HCT116 (cell line): Measurements from ENCODE around the gene TOR1AIP2. TPM values are rescaled to one million over a fixed set of nuclear protein-coding genes. Genes with fewer than 3 reads are reported as not detected.

ENCODE experiments used
- ATAC-seq: fragments of 200-7000 bp; cut with Tn5 transposase; 2 replicates; pipeline ENCODE4 v1.9.1; 2020; ENCODE audit warnings: mild to moderate bottlenecking, moderate library complexity
- BruUV-seq: library from RNA; stranded (reverse); fragments of 400-500 nt; replicated peaks from 2 replicates; lab custom pipeline; 2021; lab: Mats Ljungman, UMichigan
- CTCF ChIA-PET: fragments of 300-600 bp; sonication (Branson Sonifier 250); formaldehyde crosslinking; loops from one replicate; lab custom pipeline; 2021; ENCODE audit warnings: antibody characterized with exemption; lab: Charles Lee
- POLR2A ChIA-PET: fragments of 300-600, 350-600 bp; sonication (Branson Sonifier 250); formaldehyde crosslinking; loops from one replicate; lab custom pipeline; 2021; ENCODE audit warnings: antibody characterized with exemption; lab: Charles Lee
- RAD21 ChIA-PET, 2 experiments: fragments of 300-600 bp; sonication (Branson Sonifier 250); formaldehyde crosslinking; loops; one replicate each; lab custom pipeline; 2023; ENCODE audit warnings: low total read pairs in 2 of 2; ENCODE audit not compliant: uncharacterized antibody in 2 of 2, unreplicated experiment in 2 of 2, low non-redundant PET in 1 of 2; lab: Charles Lee
- DNase-seq: peaks from one replicate; pipeline ENCODE4 v3.0.0-alpha.2; 2010; ENCODE audit warnings: low read depth, low spot score
- H2AFZ ChIP-seq: fragments of 200-600 bp; shearing (Covaris generic), sonication (generic); 2 replicates; pipeline ENCODE4 v1.6.1; 2017; ENCODE audit warnings: low read depth, mixed run types, mixed read lengths, antibody characterized with exemption, low read length; ENCODE audit not compliant: poor library complexity, severe bottlenecking
- H3K27ac ChIP-seq: 2 replicates; pipeline ENCODE4 v1.5.1; 2012; ENCODE audit warnings: low read depth, low read length
- H3K27me3 ChIP-seq: fragments of 200-600 bp; sonication (generic); 2 replicates; pipeline ENCODE4 v1.6.1; 2016; ENCODE audit warnings: mixed run types, low read length, mixed read lengths; ENCODE audit not compliant: insufficient read depth
- H3K36me3 ChIP-seq, 2 experiments: fragments of 200-500 bp in 1 of 2; fragments of 200-600 bp in 1 of 2; sonication (Bioruptor generic) in 1 of 2; sonication (generic) in 1 of 2; 2 replicates each; pipeline versions ENCODE4 v1.5.1 to v1.6.1; 2014 to 2016; ENCODE audit warnings: low read length in 2 of 2, inconsistent platforms in 1 of 2, mixed read lengths in 1 of 2, mixed run types in 1 of 2; ENCODE audit not compliant: insufficient read depth in 2 of 2, control insufficient read depth in 1 of 2
- H3K4me1 ChIP-seq, 2 experiments: fragments of 200-600 bp in 1 of 2; sonication (generic) in 1 of 2; 2 replicates each; pipeline versions ENCODE4 v1.5.1 to v1.6.1; 2012 to 2017; ENCODE audit warnings: low read length in 2 of 2, inconsistent platforms in 1 of 2, mild to moderate bottlenecking in 1 of 2, mixed read lengths in 1 of 2, mixed run types in 1 of 2, moderate library complexity in 1 of 2; ENCODE audit not compliant: insufficient read depth in 2 of 2, control insufficient read depth in 1 of 2
- H3K4me2 ChIP-seq: fragments of 200-600 bp; sonication (generic); 2 replicates; pipeline ENCODE4 v1.6.1; 2017; ENCODE audit warnings: mixed run types, low read length, mixed read lengths
- H3K4me3 ChIP-seq, 2 experiments: fragments of 200-600 bp in 1 of 2; sonication (generic) in 1 of 2; replicated peaks in 1 of 2; 2 replicates each; pipeline ENCODE4 v1.5.1; 2011 to 2016; ENCODE audit warnings: low read length in 2 of 2, control low read depth in 1 of 2, low read depth in 1 of 2, mild to moderate bottlenecking in 1 of 2, mixed read lengths in 1 of 2, mixed run types in 1 of 2
- H3K79me2 ChIP-seq: fragments of 200-600 bp; sonication (generic); 2 replicates; pipeline ENCODE4 v1.6.1; 2017; ENCODE audit warnings: mild to moderate bottlenecking, mixed run types, low read length, moderate library complexity, mixed read lengths; ENCODE audit not compliant: insufficient read depth
- H3K9ac ChIP-seq: fragments of 200-600 bp; sonication (generic); 2 replicates; pipeline ENCODE4 v1.6.1; 2016; ENCODE audit warnings: low read length, mixed read lengths
- H3K9me2 ChIP-seq: fragments of 200-600 bp; sonication (generic), shearing (Covaris generic); 2 replicates; pipeline ENCODE4 v1.6.1; 2017; ENCODE audit warnings: mixed run types, mild to moderate bottlenecking, moderate library complexity; ENCODE audit not compliant: insufficient read depth
- H3K9me3 ChIP-seq, 2 experiments: fragments of 200-500 bp in 1 of 2; fragments of 200-600 bp in 1 of 2; sonication (Bioruptor generic) in 1 of 2; sonication (generic) in 1 of 2; 2 replicates each; pipeline ENCODE4 v1.6.1; 2014 to 2017; ENCODE audit warnings: low read length in 2 of 2, mixed read lengths in 2 of 2, inconsistent platforms in 1 of 2, low read depth in 1 of 2, mild to moderate bottlenecking in 1 of 2, mixed run types in 1 of 2, moderate library complexity in 1 of 2; ENCODE audit not compliant: control insufficient read depth in 1 of 2, insufficient read depth in 1 of 2
- H4K20me1 ChIP-seq: fragments of 200-600 bp; sonication (generic), shearing (Covaris generic); 2 replicates; pipeline ENCODE4 v1.6.1; 2017; ENCODE audit warnings: mixed run types, mild to moderate bottlenecking, moderate library complexity; ENCODE audit not compliant: insufficient read depth
- CBX3 ChIP-seq: IDR thresholded peaks from 2 replicates; pipeline ENCODE4 v1.6.1; 2012; ENCODE audit warnings: low read depth
- CEBPB ChIP-seq: IDR thresholded peaks from 2 replicates; pipeline ENCODE4 v1.6.1; 2012; ENCODE audit warnings: low read depth
- EZH2 ChIP-seq: fragments of 200-600 bp; sonication (generic); IDR thresholded peaks from 2 replicates; pipeline ENCODE4 v1.6.1; 2017; ENCODE audit warnings: antibody characterized with exemption, mixed run types
- EZH2phosphoT487 ChIP-seq: fragments of 200-600 bp; IDR thresholded peaks from 2 replicates; pipeline ENCODE4 v1.6.1; 2018; ENCODE audit warnings: antibody characterized with exemption, borderline replicate concordance
- FOSL1 ChIP-seq: IDR thresholded peaks from 2 replicates; pipeline ENCODE4 v1.6.1; 2012; ENCODE audit warnings: low read depth
- JUND ChIP-seq: IDR thresholded peaks from 2 replicates; pipeline ENCODE4 v1.6.1; 2012
- POLR2AphosphoS5 ChIP-seq: IDR thresholded peaks from 2 replicates; pipeline ENCODE4 v1.6.1; 2011; ENCODE audit warnings: mild to moderate bottlenecking, low read depth, low read length, moderate library complexity
- RAD21 ChIP-seq: IDR thresholded peaks from 2 replicates; pipeline ENCODE4 v1.6.1; 2012; ENCODE audit warnings: low read depth, mild to moderate bottlenecking
- SIN3A ChIP-seq: IDR thresholded peaks from 2 replicates; pipeline ENCODE4 v1.6.1; 2012; ENCODE audit warnings: low read depth
- SP1 ChIP-seq: IDR thresholded peaks from 2 replicates; pipeline ENCODE4 v1.6.1; 2012; ENCODE audit warnings: low read depth
- SRF ChIP-seq: IDR thresholded peaks from 2 replicates; pipeline ENCODE4 v1.6.1; 2012; ENCODE audit warnings: low read depth
- TCF7L2 ChIP-seq: IDR thresholded peaks from 2 replicates; pipeline ENCODE4 v1.7.0; 2011; ENCODE audit warnings: borderline replicate concordance, inconsistent platforms; ENCODE audit not compliant: insufficient read depth, insufficient read length; ENCODE audit errors: extremely low read depth
- YY1 ChIP-seq: IDR thresholded peaks from 2 replicates; pipeline ENCODE4 v1.6.1; 2011; ENCODE audit warnings: low read length, low read depth, moderate library complexity, mild to moderate bottlenecking; ENCODE audit not compliant: insufficient replicate concordance; ENCODE audit errors: extremely low read depth
- ZNF274 ChIP-seq: fragments of 200-500 bp; sonication (Bioruptor generic); IDR thresholded peaks from 2 replicates; pipeline ENCODE4 v1.6.1; 2014; ENCODE audit warnings: mild to moderate bottlenecking, low read depth, low read length, inconsistent platforms
- intact Hi-C: fragments of 100-400 bp; cut with micrococcal nuclease; formaldehyde crosslinking; loops from 2 replicates; pipeline ENCODE4 v1.10.0; 2022
- total RNA-seq: library from RNA; stranded (reverse); gene quantifications from one replicate; pipeline ENCODE4 v1.2.1, GENCODE V29; 2021; ENCODE audit not compliant: unreplicated experiment
- TF ChIP-seq, protein P1 (sequence below): IDR thresholded peaks from 2 replicates; pipeline ENCODE4 v1.6.1; 2011; ENCODE audit warnings: mild to moderate bottlenecking, low read length, moderate library complexity; ENCODE audit not compliant: insufficient replicate concordance; ENCODE audit errors: extremely low read depth
- TF ChIP-seq, protein P2 (sequence below): IDR thresholded peaks from 2 replicates; pipeline ENCODE4 v1.6.1; 2012; ENCODE audit warnings: low read depth
- TF ChIP-seq, protein P3 (sequence below): IDR thresholded peaks from 2 replicates; pipeline ENCODE4 v1.6.1; 2012

Gene TOR1AIP2
- total RNA-seq, 1 experiment from 2014 or later: 106 TPM

DNA sequence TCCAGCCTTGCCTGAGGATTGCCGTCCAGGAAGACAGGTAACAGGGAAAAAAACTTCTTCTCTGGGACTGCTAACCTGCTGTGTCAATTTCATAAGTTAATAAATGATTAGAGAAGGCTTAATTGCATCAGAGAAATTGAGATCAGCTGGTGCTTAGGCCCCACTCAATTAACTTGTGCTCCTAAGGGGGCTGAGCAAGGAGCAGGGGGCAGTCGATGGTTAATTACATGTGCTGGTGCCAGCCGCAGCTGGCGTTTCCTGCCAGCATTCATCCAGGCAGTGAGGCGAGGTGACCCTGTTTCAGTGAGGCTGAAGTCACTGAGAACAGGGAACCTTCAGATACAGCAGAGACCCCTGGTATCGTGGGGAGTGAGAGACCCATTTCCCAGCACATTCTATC lies 74.5 kb downstream of the TOR1AIP2 start (continued):
- TF ChIP-seq CEBPB (no peak), ZNF274 (no peak)

DNA sequence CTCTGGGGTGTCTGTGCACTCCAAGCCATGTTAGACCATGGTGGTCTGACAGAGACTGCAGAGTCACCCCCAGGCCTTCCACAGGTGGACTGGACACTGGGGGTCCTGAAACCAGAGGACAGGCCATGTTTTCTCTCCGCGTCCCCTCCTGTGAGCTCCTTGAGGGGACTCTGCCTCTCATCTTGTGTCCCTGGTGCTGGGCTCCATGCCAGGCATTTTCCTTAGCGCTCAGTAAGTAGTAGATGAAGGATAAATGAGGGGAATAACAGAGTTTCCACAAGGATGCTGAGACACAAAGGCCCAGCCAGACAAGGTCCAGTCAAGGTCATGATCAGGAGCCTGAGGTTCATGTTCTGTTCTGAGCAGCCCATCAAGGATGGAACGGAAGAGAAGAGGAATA lies 77.1 kb downstream of the TOR1AIP2 start:
- Histone ChIP-seq H3K4me3 (no peak overlapping the region), H3K4me1 (no peaks in the 10 kb centered on the region), H3K79me2 (no peaks in the 10 kb centered on the region), H3K9ac (no peak overlapping the region), H3K27me3 (0 out of 2 replicates have a peak, but pooled peaks cover 4% of the 10 kb centered on the region), H2AFZ (no peak overlapping the region), H3K4me2 (no peak overlapping the region), H4K20me1 (no peaks in the 10 kb centered on the region), H3K9me3 (no peaks in the 10 kb centered on the region), H3K36me3 (no peaks in the 10 kb centered on the region), H3K27ac (no peak overlapping the region), H3K9me2 (no peaks in the 10 kb centered on the region)
- ChIA-PET CTCF (interaction anchor here (1.5 kb wide), 1 partner anchor 9 kb away, joined by 6 read pairs; no protein-coding TSS in a partner anchor), POLR2A (no interaction called here), RAD21 (no interaction called here)
- no peak for ATAC-seq
- no peak for TF ChIP-seq POLR2AphosphoS5
- TF ChIP-seq, protein P1, sequence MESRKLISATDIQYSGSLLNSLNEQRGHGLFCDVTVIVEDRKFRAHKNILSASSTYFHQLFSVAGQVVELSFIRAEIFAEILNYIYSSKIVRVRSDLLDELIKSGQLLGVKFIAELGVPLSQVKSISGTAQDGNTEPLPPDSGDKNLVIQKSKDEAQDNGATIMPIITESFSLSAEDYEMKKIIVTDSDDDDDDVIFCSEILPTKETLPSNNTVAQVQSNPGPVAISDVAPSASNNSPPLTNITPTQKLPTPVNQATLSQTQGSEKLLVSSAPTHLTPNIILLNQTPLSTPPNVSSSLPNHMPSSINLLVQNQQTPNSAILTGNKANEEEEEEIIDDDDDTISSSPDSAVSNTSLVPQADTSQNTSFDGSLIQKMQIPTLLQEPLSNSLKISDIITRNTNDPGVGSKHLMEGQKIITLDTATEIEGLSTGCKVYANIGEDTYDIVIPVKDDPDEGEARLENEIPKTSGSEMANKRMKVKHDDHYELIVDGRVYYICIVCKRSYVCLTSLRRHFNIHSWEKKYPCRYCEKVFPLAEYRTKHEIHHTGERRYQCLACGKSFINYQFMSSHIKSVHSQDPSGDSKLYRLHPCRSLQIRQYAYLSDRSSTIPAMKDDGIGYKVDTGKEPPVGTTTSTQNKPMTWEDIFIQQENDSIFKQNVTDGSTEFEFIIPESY: no peak
- no peak for TF ChIP-seq YY1
- TF ChIP-seq CBX3: no peak
- TF ChIP-seq JUND: no peak
- no peak for TF ChIP-seq EZH2
- TF ChIP-seq SP1: no peak
- TF ChIP-seq, protein P2, sequence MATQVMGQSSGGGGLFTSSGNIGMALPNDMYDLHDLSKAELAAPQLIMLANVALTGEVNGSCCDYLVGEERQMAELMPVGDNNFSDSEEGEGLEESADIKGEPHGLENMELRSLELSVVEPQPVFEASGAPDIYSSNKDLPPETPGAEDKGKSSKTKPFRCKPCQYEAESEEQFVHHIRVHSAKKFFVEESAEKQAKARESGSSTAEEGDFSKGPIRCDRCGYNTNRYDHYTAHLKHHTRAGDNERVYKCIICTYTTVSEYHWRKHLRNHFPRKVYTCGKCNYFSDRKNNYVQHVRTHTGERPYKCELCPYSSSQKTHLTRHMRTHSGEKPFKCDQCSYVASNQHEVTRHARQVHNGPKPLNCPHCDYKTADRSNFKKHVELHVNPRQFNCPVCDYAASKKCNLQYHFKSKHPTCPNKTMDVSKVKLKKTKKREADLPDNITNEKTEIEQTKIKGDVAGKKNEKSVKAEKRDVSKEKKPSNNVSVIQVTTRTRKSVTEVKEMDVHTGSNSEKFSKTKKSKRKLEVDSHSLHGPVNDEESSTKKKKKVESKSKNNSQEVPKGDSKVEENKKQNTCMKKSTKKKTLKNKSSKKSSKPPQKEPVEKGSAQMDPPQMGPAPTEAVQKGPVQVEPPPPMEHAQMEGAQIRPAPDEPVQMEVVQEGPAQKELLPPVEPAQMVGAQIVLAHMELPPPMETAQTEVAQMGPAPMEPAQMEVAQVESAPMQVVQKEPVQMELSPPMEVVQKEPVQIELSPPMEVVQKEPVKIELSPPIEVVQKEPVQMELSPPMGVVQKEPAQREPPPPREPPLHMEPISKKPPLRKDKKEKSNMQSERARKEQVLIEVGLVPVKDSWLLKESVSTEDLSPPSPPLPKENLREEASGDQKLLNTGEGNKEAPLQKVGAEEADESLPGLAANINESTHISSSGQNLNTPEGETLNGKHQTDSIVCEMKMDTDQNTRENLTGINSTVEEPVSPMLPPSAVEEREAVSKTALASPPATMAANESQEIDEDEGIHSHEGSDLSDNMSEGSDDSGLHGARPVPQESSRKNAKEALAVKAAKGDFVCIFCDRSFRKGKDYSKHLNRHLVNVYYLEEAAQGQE: no peak
- no peak for TF ChIP-seq SRF
- TF ChIP-seq TCF7L2: no peak
- TF ChIP-seq, protein P3, sequence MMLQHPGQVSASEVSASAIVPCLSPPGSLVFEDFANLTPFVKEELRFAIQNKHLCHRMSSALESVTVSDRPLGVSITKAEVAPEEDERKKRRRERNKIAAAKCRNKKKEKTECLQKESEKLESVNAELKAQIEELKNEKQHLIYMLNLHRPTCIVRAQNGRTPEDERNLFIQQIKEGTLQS: no peak
- no peak for TF ChIP-seq FOSL1
- TF ChIP-seq SIN3A: no peak
- no peak for TF ChIP-seq RAD21
- no peak for TF ChIP-seq EZH2phosphoT487
- intact Hi-C loops: no loop called here
- DNase-seq: no peak
- BruUV-seq: no TSS peak
